NCI-H345 treated with DMSO at 0.1 percent for 48 hours (cell line): Measurements from ENCODE around the gene XNDC1N.
A peak's percentile ranks its signal among the peaks of the same experiment; 100 is the strongest.
"Not testable (repeated sequence)": the region's sequence is repeated elsewhere in the genome, so short reads cannot be mapped to it uniquely, and the experiment has no call there.

Experiments
- DNase-seq: peaks from one replicate; lab custom pipeline; 2025; ENCODE audit not compliant: unreplicated experiment; lab: John Stamatoyannopoulos, UW

The XNDC1N gene

DNA sequence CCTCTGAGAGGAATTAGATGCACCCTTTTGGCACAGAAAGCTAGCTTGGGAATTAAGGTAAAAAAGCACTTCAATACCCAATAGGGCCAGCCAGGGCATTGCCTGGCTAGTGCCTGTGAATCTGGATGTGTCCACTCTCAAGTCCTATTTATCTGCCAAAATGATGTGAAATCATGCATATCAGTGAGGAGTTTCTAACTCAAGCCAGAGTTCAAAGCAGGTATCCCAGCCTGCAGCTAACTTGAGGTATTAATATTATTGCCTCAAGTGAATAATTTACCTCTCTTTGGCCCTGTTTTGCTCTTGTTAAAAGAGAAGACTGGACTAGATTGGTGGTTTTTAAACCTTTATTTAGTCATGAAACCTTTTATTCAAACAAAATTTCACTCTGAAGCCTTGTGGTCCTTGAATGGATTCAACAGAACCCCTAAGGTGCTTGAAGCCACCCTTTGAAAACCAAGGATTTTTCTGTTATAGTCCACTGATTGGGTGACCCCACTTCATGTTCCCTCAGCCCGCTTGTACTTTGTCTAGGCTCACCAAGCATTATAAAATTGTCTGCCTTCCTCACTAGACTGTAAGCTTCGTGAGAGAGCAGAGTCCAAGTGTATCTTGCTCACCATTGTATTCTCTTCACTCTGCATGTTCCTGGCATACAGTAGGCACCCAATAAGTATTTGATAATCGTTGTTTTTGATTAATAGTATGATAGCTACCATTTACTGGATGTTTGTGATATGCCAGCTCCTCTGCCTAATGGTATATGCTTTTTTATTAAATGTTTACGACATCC, 4.9 kb upstream of the XNDC1N start:
- no peak for DNase-seq

DNA sequence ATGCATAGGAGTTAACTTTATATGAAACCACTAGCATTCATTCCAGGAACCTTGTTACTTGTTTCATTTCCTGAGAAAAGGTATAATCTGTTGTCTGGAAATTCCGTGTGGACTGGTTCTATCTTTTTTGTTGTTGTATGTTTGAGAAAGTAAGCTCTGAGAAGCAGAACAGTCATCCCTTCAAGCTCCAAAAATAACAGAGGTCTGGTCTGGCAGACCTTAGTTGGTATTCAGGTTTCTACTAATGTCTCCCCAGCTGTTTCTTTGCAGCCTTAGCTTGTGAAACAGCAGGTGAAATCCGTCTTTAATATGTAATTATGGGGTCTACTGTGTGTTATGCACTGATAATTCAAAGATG, 2.8 kb upstream of the XNDC1N start:
- no peak for DNase-seq

DNA sequence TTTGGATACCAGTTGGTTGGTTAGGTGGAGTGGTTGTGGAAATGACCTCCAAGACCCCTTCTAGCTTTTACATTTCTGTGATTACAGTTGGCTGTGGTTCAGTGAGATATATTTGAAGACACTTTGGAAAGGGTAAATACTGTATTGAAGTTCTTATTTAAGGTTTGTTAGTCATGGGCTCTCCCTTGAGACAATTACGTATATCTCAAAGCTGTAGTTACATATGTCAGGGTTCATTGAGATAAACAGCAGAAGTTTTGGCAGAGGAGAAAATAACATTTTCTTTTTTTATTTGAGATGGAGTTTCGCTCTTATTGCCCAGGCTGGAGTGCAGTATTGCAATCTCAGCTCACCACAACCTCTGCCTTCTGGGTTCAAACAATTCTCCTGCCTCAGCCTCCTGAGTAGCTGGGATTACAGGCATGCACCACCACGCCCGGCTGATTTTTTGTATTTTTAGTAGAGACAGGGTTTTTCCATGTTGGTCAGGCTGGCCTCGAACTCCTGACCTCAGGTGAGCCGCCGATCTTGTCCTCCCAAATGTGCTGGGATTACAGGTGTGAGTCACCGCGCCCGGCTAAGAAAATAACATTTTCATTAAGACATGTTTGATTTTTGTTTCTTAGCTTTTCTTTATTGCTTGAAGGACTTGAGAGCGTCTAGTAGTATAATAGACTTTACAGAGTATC, 2.3 kb upstream of the XNDC1N start:
- DNase-seq: no peak

DNA sequence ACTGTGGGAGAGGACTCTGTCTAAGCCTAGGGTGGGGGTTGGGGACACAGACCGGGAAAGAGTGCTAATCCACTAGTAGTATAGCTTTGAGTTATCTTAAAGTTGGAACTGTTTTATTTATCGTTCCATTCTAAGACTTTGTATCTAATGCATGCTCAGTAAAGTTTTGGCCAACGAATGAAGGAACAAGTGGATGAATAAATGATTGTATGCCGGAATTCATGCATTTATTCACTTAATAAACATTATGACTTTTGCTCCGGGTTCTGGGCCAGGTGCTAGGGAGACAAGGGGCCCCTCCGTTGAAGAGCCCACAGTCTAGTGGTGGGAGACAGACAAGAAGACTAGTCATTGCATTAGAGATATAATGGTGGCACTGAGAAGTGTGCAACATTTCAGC, 1.1 kb upstream of the XNDC1N start:
- DNase-seq: no peak

DNA sequence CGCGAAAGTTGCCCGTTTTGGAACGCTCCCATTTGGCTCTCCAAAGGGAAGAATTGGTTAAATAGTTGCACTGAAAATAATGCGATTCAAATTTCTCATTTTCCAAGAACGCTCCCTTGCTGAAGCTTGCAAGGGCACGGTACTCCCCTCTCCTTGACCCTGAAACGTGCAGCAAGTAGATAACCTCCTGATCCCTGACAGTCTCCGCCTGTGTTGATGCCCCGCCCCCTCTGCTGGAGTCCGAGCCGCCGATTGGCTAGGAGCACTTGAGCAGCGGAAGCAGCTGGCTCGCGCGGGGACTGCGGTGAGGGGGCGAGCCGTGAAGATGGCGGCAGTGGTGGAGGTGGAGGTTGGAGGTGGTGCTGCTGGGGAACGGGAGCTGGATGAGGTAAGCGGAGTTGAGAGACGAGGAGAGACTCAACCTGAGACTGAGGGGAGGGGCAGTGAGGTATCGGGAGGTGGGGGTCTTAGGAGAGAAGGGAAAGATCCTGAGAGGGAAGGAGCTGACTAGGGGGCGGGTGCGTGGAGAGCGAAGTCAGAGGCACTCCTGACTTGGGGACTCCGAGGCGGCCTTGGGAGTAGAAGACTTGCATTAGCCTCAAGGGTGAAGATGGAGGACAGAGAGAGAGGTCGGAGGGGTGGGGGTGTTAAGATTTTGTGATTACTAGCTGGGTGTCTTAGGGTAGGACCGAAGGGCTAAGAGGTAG, 496 bp upstream of the XNDC1N start, which contains the start of gene RNF121:
RNF121 (plus strand) TSS at position 310 of the 707 bp plus-strand sequence; CDS start at position 326, 16 bp downstream.
- DNase-seq: peak; percentile 98

DNA sequence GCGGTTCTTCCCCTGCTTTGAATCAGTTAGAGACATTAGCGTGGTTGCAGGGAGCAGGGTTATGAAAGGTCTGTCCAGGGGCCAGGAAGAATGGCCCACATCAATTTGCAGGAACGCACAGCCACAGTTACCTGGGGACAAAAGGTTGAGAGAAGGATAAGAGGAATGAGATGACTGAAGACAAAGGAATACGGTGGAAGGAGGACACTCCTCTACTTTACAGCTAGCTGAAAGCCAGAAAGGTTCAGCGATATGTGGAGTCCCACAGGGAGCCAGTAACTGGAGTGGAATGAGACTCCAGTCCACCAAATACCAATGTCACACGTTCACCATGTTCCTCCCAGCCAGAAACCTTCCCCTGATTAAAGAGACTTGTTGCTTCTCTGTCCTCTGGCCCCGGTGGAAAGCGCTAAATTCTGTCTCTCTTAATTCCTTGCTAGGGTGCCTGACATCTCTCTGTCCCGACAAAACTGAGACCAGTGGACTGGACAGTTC, 10.7 kb downstream of the XNDC1N start:
- no peak for DNase-seq

DNA sequence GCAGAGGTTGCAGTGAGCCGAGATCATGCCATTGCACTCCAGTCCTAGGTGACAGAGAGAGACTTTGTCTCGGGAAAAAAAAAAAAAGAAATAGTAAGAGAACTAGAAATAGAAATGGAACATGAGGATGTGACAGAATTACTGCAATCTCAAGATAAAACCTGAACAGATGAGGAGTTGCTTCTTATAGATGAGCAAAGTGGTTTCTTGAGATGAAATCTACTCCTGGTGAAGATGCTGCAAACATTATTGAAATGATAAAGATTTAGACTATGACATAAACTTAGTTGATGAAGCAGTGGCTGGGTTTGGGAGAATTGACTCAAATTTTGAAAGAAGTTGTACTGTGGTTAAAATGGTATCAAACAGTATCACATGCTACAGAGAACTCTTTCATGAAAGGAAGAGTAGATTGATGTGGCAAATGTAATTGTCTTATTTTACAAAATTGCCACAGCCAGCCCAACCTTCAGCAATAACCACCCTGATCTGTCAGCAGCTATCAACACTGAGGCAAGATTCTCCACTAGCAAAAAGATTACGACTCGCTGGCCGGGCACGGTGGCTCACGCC, 13.7 kb downstream of the XNDC1N start:
- no peak for DNase-seq

DNA sequence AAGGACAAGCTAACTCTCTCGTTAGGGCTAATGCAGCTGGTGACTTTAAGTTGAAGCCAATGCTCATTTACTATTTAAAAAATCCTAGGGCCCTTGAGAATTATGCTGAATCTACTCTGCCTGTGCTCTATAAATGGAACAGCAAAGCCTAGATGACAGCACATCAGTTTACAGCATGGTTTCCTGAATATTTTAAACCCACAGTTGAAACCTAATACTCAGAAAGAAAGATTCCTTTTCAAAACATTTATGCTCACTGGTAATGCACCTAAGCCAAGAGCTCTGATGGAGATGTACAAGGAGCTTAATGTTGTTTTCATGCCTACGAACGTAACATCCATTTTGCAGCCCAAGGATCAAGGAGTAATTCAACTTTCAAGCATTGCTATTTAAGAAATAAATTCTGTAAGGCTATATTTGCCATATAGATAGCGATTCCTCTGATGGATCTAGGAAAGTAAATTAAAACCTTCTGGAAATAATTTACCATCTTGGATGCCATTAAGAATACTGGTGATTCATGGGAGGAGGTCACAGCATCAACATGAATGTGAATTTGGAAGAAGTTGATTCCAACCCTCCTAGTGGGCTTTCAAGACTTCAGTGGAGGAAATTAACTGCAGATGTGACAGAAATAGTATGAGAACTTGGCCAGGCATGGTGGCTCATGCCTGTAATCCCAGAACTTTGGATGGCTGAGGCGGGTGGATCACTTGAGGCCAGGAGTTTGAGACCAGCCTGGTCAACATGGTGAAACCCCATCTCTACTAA, 14.5 kb downstream of the XNDC1N start:
- DNase-seq: no peak

DNA sequence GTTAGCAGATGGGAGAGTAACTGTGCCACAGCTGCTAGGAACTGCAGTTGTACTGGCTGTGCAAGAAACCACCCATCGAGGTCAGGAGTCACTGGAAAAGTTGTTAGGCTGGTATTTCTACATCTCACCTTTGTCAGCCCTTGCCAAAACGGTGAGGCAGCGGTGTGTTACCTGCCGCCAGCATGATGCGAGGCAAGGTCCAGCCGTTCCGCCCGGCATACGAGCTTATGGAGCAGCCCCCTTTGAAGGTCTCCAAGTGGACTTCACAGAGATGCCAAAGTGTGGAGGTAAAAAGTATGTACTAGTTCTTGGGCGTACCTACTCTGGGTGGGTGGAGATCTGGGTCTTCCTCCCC, 16.4 kb downstream of the XNDC1N start:
- DNase-seq: not testable (repeated sequence)

DNA sequence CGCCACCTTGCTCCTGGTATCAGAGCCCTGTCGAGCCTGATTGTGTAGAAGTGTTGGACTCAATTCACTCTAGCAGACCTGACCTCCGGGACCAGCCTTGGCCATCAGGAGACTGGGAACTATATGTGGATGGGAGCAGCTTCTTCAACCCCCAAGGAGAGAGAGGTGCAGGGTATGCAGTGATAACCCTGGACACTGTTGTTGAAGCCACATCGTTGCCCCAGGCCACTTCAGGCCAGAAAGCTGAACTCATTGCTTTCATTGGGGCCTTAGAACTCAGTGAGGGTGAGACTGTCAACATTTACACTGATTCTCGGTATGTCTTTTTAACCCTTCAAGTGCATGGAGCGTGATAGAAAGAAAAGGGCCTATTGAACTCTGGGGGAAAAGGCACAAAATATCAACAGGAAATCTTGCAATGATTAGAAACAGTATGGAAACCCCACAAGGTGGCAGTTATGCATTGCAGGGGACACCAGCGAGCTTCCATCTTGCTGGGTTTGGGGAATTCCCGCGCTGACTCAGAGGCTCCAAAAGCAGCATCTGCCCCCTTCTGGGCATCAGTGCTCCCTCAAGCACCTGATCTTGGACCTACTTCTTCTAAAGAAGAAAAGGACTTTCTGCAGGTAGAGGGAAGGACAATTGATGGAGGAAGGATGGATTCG, 16.9 kb downstream of the XNDC1N start:
- not testable (repeated sequence) for DNase-seq

DNA sequence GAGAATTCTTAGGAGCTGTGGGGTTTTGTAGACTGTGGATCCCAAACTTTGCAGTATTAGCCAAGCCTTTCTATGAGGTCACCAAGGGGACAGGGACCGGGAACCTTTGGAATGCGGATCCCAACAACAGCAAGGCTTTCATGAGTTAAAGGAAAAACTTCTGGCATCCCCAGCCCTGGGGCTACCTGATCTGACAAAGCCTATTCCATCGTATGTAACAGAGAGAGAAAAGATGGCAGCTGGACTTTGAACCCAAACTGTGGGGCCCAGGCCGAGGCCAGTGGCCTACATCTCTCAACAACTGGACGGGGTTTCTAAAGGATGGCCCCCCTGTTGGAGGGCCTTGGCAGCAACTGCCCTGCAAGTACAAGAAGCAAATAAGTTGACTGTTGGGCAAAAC, 17.6 kb downstream of the XNDC1N start:
- not testable (repeated sequence) for DNase-seq

DNA sequence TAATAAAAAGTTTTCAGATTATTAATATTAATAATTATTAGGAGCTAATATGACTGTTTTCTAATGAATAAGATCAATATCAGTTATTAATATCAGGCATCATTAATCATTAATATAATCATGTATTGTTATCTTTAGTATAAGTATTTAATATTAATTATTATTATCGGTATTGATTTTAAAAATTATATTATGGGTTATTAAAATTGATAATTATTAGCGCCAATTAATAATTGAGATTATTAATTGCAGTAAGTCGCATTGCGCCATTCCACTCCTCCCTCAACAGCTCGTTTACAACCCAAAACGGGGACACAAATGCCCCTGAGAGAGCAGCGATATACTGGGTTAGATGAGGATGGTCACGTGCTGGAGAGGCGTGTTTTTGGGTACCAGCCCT, 20.2 kb downstream of the XNDC1N start:
- DNase-seq: no peak

DNA sequence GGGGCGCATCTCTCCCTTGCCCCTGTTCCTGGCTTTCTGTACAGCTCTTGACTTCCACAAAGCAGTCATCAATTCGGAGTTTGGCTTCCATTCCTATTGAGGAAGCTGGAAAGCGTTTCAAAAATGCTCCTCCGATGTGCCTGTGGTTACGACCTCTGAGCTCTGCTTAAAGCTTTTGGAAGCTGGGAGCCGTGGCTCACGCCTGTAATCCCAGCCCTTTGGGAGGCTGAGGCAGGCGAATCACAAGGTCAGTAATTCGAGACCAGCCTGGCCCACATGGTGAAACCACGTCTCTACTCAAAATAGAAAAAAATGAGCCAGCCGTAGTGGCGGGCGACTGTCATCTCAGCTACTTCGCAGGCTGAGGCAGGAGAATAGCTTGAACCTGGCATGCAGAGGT, 27.3 kb downstream of the XNDC1N start:
- not testable (repeated sequence) for DNase-seq

DNA sequence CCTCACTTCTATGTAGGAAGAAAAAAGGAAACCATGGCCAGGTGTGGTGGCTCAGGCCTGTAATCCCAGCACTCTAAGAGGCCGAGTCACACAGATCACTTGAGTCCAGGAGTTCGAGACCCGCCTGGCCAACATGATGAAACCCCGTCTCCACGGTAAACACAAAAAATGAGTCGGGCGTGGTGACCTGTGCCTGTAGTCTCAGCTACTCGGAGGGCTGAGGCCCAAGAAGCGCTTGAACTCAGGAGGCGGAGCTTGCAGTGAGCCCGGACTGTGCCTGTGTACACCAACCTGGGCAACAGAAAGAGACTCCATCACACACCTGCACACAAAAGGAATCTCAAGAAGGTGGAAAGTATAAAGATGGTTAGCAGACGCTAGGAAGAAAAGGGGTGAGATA, 32.4 kb downstream of the XNDC1N start:
- DNase-seq: no peak

DNA sequence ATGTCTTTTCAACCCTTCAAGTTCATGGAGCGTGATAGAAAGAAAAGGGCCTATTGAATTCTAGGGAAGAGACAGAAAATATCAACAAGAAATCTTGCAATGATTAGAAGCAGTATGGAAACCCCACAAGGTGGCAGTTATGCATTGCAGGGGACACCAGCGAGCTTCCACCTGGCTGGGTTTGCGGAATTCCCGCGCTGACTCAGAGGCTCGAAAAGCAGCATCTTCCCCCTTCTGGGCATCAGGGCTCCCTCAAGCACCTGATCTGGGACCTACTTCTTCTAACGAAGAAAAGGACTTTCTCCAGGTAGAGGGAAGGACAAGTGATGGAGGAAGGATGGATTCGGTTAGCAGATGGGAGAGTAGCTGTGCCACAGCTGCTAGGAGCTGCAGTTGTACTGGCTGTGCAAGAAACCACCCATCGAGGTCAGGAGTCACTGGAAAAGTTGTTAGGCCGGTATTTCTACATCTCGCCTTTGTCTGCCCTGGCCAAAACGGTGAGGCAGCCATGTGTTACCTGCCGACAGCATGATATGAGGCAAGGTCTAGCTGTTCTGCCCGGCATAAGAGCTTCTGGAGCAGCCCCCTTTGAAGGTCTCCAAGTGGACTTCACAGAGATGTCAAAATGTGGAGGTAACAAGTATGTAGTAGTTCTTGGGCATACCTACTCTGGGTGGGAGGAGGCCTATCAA, 39.1 kb downstream of the XNDC1N start:
- not testable (repeated sequence) for DNase-seq

DNA sequence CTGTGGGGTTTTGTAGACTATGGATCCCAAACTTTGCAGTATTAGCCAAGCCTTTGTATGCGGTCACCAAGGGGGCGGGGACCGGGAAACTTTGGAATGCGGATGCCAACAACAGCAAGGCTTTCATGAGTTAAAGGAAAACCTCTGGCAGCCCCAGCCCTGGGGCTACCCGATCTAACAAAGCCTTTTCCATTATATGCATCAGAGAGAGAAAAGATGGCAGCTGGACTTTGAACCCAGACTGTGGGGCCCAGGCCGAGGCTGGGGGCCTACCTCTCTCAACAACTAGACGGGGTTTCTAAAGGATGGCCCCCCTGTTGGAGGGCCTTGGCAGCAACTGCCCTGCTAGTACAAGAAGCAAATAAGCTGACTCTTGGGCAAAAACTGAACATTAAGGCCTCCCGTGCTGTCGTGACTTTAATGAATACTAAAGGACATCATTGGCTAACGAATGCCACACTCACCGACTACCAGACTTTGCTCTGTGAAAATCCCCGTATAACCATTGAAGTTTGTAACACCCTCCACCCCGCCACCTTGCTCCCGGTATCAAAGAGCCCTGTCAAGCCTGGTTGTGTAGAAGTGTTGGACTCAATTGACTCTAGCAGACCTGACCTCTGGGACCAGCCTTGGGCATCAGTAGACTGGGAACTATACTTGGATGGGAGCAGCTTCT, 39.9 kb downstream of the XNDC1N start:
- DNase-seq: not testable (repeated sequence)

DNA sequence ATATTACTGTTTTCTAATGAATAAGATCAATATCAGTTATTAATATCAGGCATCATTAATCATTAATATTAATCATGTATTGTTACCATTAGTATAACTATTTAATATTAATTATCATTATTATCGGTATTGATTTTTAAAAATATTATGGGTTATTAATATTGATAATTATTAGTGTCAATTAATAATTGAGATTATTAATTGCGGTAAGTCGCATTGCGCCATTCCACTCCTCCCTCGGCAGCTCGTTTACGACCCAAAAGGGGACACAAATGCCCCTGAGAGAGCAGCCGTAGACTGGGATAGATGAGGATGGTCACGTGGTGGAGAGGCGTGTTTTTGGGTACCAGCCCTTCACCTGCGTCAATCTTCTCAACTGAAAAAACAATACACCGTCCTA, 42.6 kb downstream of the XNDC1N start:
- DNase-seq: not testable (repeated sequence)
